Thyroid gland (tissue), 4 donors: ENCODE results near the gene PPP2R2B. TPM values are rescaled to one million over a fixed set of nuclear protein-coding genes. Genes with fewer than 3 reads are reported as not detected.

Experiments used
- DNase-seq, 2 donors: peaks; one replicate each; pipeline ENCODE4 v3.0.0-alpha.2; 2019
- H3K27ac ChIP-seq, 3 donors: fragments of 200-600 bp; sonication (generic); 1 replicate in 2 of 3; 2 replicates in 1 of 3; pipeline ENCODE4 v1.5.1; 2016 to 2019; ENCODE audit warnings: mild to moderate bottlenecking in 1 of 3, moderate library complexity in 1 of 3
- H3K27me3 ChIP-seq: fragments of 200-600 bp; sonication (generic); one replicate; pipeline ENCODE4 v1.5.1; 2019
- H3K36me3 ChIP-seq, 2 donors: fragments of 200-600 bp; sonication (generic); one replicate each; pipeline ENCODE4 v1.5.1; 2016 to 2019
- H3K4me1 ChIP-seq, 2 donors: fragments of 200-600 bp; sonication (generic); one replicate each; pipeline ENCODE4 v1.5.1; 2017 to 2019
- H3K4me3 ChIP-seq, 3 donors: fragments of 200-600 bp; sonication (generic); replicated peaks in 1 of 3; 1 replicate in 2 of 3; 2 replicates in 1 of 3; pipeline ENCODE4 v1.5.1; 2016; ENCODE audit warnings: mild to moderate bottlenecking in 1 of 3
- H3K9me3 ChIP-seq: fragments of 200-600 bp; sonication (generic); one replicate; pipeline ENCODE4 v1.5.1; 2017
- POLR2A ChIP-seq, 2 donors: fragments of 450-650 bp; IDR thresholded peaks; one replicate each; pipeline ENCODE4 v1.6.1; 2017; ENCODE audit warnings: antibody characterized with exemption in 2 of 2, mild to moderate bottlenecking in 2 of 2, moderate library complexity in 1 of 2
- WGBS, 2 donors: methylation state at CpG; one replicate each; pipeline ENCODE4 v1.1.5; 2017; 5-methylcytosine and 5-hydroxymethylcytosine counted together
- intact Hi-C: fragments of 100-400 bp; cut with DNase I; formaldehyde crosslinking; loops from one replicate; pipeline ENCODE4 v1.15.1; 2023
- total RNA-seq, 4 donors: library from RNA; depleted of rRNA; stranded (reverse); fragments of >200 nt; gene quantifications; one replicate each; pipeline ENCODE4 v1.2.3, GENCODE V29; 2016
- TF ChIP-seq, protein P1 (sequence below), 6 experiments: fragments of 200-600 bp in 3 of 6; fragments of 450-650 bp in 3 of 6; sonication (generic) in 3 of 6; IDR thresholded peaks; one replicate each; pipeline ENCODE4 v1.5.1; 2016 to 2019; ENCODE audit warnings: antibody characterized with exemption in 6 of 6, mild to moderate bottlenecking in 2 of 6, inconsistent platforms in 1 of 6, moderate library complexity in 1 of 6

Gene PPP2R2B
- total RNA-seq, 4 donors from 2014 or later = 1.1 to 5.0 (median 2.9) TPM

DNA sequence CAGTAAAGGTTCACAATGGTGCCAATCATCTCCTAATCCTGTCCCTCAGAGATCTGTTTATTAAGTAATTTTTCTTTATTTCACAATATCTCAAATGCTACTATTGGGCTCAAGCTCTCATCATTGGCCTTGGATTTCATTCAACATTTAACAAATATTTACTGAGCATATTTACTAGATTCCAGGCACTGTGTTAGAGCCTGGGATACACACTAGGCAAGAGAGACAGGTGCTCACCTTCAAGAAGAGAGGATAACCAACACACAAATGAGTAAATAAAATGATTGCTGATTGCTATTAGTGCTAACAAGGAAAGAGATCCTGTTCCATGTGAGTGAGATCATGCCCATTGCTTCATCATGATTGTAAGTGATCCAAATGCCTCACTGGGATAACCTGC lies 27.4 kb downstream of the PPP2R2B start:
- no peaks in the 10 kb centered on the region for H3K27me3 ChIP-seq
- no peaks in the 10 kb centered on the region for H3K4me1 ChIP-seq
- H3K27ac ChIP-seq = no peak overlapping the region
- H3K36me3 ChIP-seq = no peaks in the 10 kb centered on the region
- TF ChIP-seq, protein P1, sequence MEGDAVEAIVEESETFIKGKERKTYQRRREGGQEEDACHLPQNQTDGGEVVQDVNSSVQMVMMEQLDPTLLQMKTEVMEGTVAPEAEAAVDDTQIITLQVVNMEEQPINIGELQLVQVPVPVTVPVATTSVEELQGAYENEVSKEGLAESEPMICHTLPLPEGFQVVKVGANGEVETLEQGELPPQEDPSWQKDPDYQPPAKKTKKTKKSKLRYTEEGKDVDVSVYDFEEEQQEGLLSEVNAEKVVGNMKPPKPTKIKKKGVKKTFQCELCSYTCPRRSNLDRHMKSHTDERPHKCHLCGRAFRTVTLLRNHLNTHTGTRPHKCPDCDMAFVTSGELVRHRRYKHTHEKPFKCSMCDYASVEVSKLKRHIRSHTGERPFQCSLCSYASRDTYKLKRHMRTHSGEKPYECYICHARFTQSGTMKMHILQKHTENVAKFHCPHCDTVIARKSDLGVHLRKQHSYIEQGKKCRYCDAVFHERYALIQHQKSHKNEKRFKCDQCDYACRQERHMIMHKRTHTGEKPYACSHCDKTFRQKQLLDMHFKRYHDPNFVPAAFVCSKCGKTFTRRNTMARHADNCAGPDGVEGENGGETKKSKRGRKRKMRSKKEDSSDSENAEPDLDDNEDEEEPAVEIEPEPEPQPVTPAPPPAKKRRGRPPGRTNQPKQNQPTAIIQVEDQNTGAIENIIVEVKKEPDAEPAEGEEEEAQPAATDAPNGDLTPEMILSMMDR (IDR thresholded peaks at IDR 0.05) = no peak
- no peak for TF ChIP-seq POLR2A (IDR thresholded peaks at IDR 0.05)
- intact Hi-C loops = no loop called here
- DNase-seq = no peak
- H3K9me3 ChIP-seq = no peaks in the 10 kb centered on the region
- H3K4me3 ChIP-seq = no peak overlapping the region

DNA sequence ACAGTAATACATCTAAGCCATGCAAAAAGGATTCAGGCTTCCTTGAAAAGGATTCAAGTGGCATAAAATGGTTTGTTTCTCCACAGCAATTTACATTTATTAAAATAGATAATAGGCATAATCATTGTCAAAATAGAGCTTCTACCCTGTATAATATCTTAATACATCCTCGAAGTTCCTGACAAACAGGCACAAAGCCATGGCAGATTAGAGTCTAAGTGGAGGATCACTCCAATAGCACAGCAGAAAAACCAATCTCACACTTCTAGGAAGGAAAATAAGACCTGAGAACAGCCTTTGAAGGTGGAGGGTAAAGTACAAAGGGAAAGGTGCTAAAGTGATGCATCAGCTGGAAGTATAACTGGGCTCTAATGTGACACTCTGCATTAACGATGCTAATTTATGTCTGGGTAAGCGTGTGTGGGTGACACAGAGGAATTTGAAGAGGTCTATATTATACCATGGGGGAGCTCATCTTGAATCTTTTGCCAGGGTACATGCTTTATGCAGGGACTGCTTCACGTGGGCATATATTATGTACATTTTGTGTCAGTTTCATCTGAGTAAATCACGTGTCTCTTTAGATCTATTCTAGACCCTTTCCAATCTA lies 28.8 kb downstream of the PPP2R2B start:
- Histone ChIP-seq H3K4me1 (no peaks in the 10 kb centered on the region), H3K27me3 (no peaks in the 10 kb centered on the region), H3K27ac (no peak overlapping the region), H3K36me3 (no peaks in the 10 kb centered on the region), H3K9me3 (no peaks in the 10 kb centered on the region), H3K4me3 (no peak overlapping the region)
- 75% methylated on average over 5 of the region's 5 CpGs for WGBS, 2 donors
- intact Hi-C loops = no loop called here
- no peak for DNase-seq
- TF ChIP-seq POLR2A (IDR thresholded peaks at IDR 0.05) = no peak
- TF ChIP-seq, protein P1 (IDR thresholded peaks at IDR 0.05) = no peak

DNA sequence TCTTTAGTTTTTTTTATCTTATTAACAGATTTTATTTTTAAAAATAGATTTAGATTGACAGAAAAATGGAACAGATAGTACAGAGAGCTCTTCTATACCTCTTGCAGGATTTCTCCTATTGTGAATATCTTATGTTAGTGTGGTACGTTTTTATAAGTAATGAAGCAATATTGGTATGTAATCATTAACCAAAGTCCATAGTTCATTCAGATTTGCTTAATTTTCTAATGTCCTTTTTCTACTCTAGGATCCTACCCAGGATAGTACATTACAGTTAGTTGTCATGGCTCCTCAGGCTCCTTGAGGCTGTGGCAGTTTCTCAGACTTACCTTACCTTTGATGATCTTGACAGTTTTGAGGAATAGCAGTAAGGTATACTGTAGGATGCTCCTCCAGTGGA lies 30.4 kb downstream of the PPP2R2B start:
- Histone ChIP-seq H3K27me3 (no peaks in the 10 kb centered on the region), H3K4me1 (no peaks in the 10 kb centered on the region), H3K36me3 (no peaks in the 10 kb centered on the region), H3K9me3 (no peaks in the 10 kb centered on the region), H3K27ac (no peak overlapping the region), H3K4me3 (no peak overlapping the region)
- no peak for DNase-seq
- no peak for TF ChIP-seq POLR2A (IDR thresholded peaks at IDR 0.05)
- TF ChIP-seq, protein P1 (IDR thresholded peaks at IDR 0.05) = no peak
- WGBS, 2 donors = 91 to 94% methylated on average over 1 of the region's 1 CpG
- intact Hi-C loops = no loop called here

DNA sequence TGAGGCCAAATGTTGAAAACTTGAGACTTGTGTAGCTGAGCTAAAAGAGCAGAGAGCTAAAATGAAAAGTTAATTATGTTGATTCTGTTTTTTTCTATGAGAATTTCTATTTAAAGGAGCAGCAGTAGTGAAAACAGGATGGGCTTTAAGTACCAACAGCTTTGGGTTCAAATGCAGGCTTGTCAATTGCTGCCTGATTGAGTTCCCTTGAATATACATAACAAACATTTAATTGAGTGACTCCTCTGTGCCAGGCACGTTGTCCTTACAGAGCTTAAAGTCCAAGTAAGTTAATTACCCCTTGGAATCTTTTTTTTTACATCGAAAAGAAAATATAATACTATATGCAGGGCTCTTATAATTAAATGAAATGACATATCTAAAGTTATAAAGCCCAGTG lies 38.5 kb downstream of the PPP2R2B start:
- intact Hi-C loops = no loop called here

DNA sequence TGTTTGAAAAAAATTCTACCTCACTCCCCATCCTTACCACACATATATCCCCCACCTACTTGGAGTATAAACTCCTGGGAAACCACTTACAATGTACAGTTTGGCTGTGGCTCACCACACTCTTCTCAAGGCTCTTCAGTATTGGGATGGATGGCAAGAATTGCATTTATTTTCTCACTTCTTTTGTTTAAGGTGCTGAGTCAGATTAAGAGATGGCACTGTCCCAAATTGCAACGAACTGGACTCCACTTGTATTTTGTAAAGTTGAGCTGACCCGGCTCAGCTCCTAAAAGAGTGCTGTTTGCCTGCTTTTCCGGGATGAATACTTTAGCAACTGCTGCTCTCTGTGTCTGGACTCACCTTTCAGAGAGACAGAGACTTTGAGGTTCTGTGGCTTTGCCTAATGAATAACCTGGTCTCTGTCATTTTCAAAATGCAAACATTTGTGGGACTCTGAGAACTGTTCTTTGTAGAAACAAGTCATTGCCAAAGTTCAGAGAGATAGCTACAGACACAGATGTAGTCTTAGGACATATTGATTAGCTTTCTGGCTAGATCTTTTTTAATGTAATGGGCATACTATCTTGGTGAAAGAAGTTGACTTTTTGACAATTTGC lies 42.2 kb downstream of the PPP2R2B start:
- DNase-seq = no peak
- no peaks in the 10 kb centered on the region for H3K9me3 ChIP-seq
- H3K27ac ChIP-seq = no peak overlapping the region
- no peaks in the 10 kb centered on the region for H3K36me3 ChIP-seq
- intact Hi-C loops = no loop called here
- no peaks in the 10 kb centered on the region for H3K27me3 ChIP-seq
- no peak overlapping the region for H3K4me3 ChIP-seq
- 56 to 62% methylated on average over 3 of the region's 3 CpGs for WGBS, 2 donors
- H3K4me1 ChIP-seq = no peaks in the 10 kb centered on the region
- TF ChIP-seq POLR2A (IDR thresholded peaks at IDR 0.05) = no peak
- TF ChIP-seq, protein P1 (IDR thresholded peaks at IDR 0.05) = no peak

More for the DNA sequence above, 38.5 kb downstream of the PPP2R2B start:
- no peak for DNase-seq
- H3K36me3 ChIP-seq = no peaks in the 10 kb centered on the region
- no peak for TF ChIP-seq POLR2A (IDR thresholded peaks at IDR 0.05)
- TF ChIP-seq, protein P1 (IDR thresholded peaks at IDR 0.05) = no peak
- H3K4me1 ChIP-seq = no peaks in the 10 kb centered on the region
- 58 to 65% methylated on average over 2 of the region's 2 CpGs for WGBS, 2 donors
- H3K27ac ChIP-seq = no peak overlapping the region
- H3K27me3 ChIP-seq = no peaks in the 10 kb centered on the region
- no peak overlapping the region for H3K4me3 ChIP-seq
- no peaks in the 10 kb centered on the region for H3K9me3 ChIP-seq
